ENCODE results near the gene THSD7A. TPM values are rescaled to one million over a fixed set of nuclear protein-coding genes. Genes with fewer than 3 reads are reported as not detected.

THSD7A gene
- total RNA-seq, 1 donor from 2014 or later, result 0.26 TPM

DNA sequence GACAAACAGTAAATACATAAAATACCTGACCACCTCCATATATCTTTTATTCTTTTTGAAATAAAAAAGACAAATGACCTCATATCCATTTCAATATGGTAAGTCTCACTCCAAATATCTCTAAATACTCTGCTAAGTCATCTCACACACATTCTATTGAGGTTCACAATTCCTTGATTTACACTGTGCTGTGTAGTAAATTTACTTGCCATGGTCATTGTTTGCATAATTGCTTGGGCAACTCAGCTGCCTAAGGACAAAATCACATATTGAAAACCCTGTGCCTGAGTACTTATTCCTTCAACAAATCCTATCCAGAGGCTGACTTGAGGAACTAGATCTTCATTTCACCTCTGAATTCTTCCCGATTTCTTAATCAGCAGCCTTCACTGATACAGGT lies 176.4 kb downstream of the THSD7A start:
- DNase-seq (ENCODE audit: low read depth) (no peak), FAIRE-seq (no peak)
- no peaks in the 10 kb centered on the region for H3K27me3 ChIP-seq (ENCODE audit: control insufficient read depth, insufficient read depth, low read length)
- TF ChIP-seq, protein P1, sequence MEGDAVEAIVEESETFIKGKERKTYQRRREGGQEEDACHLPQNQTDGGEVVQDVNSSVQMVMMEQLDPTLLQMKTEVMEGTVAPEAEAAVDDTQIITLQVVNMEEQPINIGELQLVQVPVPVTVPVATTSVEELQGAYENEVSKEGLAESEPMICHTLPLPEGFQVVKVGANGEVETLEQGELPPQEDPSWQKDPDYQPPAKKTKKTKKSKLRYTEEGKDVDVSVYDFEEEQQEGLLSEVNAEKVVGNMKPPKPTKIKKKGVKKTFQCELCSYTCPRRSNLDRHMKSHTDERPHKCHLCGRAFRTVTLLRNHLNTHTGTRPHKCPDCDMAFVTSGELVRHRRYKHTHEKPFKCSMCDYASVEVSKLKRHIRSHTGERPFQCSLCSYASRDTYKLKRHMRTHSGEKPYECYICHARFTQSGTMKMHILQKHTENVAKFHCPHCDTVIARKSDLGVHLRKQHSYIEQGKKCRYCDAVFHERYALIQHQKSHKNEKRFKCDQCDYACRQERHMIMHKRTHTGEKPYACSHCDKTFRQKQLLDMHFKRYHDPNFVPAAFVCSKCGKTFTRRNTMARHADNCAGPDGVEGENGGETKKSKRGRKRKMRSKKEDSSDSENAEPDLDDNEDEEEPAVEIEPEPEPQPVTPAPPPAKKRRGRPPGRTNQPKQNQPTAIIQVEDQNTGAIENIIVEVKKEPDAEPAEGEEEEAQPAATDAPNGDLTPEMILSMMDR (IDR thresholded peaks at IDR 0.05; ENCODE audit: insufficient read depth, low read length, severe bottlenecking), result no peak
- no peaks in the 10 kb centered on the region for H3K36me3 ChIP-seq (ENCODE audit: control insufficient read depth, insufficient read depth, low read length)
- H3K4me3 ChIP-seq (ENCODE audit: low read depth, low read length), result no peak overlapping the region

DNA sequence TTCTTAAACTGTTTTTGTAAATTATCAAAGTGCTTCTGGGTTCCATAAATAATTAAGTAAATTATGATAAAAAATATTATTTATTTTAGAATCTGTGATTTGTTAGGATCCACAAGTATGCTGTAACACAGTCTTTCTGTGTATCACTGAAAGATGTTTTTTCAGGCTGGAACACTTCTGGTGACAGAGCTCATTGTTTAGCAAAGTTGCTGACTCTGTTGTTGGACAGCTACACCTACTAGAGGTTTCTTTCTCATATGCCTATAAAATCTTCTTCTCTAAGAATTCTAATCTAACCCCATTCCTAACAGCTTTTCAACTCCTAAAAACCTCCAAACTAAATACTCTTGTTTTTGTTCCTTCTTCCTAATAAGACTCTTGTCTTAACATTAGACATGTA lies 176.8 kb downstream of the THSD7A start:
- DNase-seq (ENCODE audit: low read depth) (no peak), FAIRE-seq (no peak)
- Histone ChIP-seq H3K36me3 (ENCODE audit: control insufficient read depth, insufficient read depth, low read length) (no peaks in the 10 kb centered on the region), H3K27me3 (ENCODE audit: control insufficient read depth, insufficient read depth, low read length) (no peaks in the 10 kb centered on the region), H3K4me3 (ENCODE audit: low read depth, low read length) (no peak overlapping the region)
- TF ChIP-seq, protein P1 (IDR thresholded peaks at IDR 0.05; ENCODE audit: insufficient read depth, low read length, severe bottlenecking), result no peak

DNA sequence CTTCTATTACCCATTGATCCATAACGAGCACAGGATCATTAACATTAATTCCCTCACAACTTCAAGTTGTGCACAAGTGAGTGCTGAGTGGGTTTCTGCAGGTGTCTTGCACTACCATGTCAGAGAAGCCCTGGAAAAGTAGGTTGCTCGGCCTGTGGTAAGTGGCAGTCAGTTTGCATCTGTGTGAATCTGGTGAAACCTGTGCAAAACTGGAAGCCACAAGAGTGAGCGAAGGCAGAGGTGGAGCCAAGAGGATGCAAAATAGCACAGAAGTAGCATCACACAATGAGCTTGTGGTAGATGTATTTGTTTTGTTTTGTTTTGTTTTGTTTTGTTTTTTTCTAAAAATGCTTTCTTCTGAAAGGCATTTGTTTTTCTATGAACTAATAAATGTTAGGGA lies 181.5 kb downstream of the THSD7A start:
- H3K4me3 ChIP-seq (ENCODE audit: low read depth, low read length), result no peak overlapping the region
- FAIRE-seq (no peak), DNase-seq (ENCODE audit: low read depth) (no peak)
- TF ChIP-seq, protein P1 (IDR thresholded peaks at IDR 0.05; ENCODE audit: insufficient read depth, low read length, severe bottlenecking), result no peak
- no peaks in the 10 kb centered on the region for H3K36me3 ChIP-seq (ENCODE audit: control insufficient read depth, insufficient read depth, low read length)
- no peaks in the 10 kb centered on the region for H3K27me3 ChIP-seq (ENCODE audit: control insufficient read depth, insufficient read depth, low read length)

DNA sequence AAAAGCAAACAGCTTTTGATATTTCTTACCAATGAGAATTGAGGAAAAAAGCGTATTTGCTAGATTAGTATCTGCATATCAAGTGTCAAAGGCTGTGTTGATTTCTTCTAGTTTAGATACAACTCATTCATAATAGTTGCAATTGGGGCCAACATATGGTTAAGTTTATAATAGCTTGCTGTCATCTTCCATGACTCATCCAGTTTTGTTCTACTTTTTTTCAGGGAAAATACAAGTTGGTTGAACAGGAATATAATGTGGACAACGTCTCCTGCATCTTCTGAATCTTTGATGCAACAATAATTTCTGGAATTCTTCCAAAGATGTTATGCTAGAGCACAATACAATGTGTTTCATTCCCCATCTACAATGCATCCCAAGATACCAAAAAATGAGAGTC lies 182.0 kb downstream of the THSD7A start:
- no peaks in the 10 kb centered on the region for H3K27me3 ChIP-seq (ENCODE audit: control insufficient read depth, insufficient read depth, low read length)
- no peak overlapping the region for H3K4me3 ChIP-seq (ENCODE audit: low read depth, low read length)
- no peak for FAIRE-seq
- peak; percentile 9 for DNase-seq (ENCODE audit: low read depth)
- no peaks in the 10 kb centered on the region for H3K36me3 ChIP-seq (ENCODE audit: control insufficient read depth, insufficient read depth, low read length)
- TF ChIP-seq, protein P1 (IDR thresholded peaks at IDR 0.05; ENCODE audit: insufficient read depth, low read length, severe bottlenecking), result no peak

DNA sequence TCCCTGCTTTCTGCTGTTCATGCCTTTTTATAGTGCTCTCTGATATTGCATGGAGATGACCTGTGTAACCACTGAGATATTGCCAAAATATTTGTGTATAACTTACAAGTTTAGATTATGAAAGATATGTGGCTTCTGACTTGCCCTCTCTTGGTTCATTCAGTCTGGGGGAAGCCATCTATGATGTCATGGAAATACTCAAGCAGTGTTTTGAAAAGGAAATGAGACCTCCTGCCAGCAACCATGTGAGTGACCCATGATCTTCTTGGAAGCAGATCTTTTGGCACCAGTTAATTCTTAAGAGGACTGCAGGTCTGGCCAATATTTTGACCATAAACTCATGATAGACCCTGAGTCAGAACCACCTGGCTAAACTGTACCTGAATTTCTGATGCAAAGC lies 183.0 kb downstream of the THSD7A start:
- no peak for DNase-seq (ENCODE audit: low read depth)
- no peaks in the 10 kb centered on the region for H3K36me3 ChIP-seq (ENCODE audit: control insufficient read depth, insufficient read depth, low read length)
- H3K27me3 ChIP-seq (ENCODE audit: control insufficient read depth, insufficient read depth, low read length), result no peaks in the 10 kb centered on the region
- TF ChIP-seq, protein P1 (IDR thresholded peaks at IDR 0.05; ENCODE audit: insufficient read depth, low read length, severe bottlenecking), result no peak
- no peak overlapping the region for H3K4me3 ChIP-seq (ENCODE audit: low read depth, low read length)
- no peak for FAIRE-seq

DNA sequence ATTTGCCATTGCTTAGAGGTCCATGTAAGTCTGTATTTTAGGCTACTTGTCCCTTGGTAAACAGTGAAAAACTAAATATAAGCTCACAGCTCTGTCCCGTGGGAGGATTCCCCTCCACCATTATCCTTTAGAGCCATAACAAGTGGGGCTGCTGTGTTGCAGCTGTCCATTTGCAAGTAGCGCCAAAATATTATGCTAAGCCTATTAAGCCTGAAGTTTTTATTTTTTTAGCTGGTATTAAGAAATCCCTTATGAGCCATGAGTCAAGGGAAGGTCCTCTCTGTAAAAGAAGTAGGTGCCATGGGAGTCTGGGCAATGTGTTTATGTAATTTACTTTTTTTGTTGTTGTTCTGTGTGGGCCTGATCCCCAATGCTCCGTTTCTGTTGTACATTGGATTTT lies 183.9 kb downstream of the THSD7A start:
- no peak for DNase-seq (ENCODE audit: low read depth)
- Histone ChIP-seq H3K4me3 (ENCODE audit: low read depth, low read length) (no peak overlapping the region), H3K27me3 (ENCODE audit: control insufficient read depth, insufficient read depth, low read length) (no peaks in the 10 kb centered on the region), H3K36me3 (ENCODE audit: control insufficient read depth, insufficient read depth, low read length) (no peaks in the 10 kb centered on the region)
- FAIRE-seq, result no peak
- TF ChIP-seq, protein P1 (IDR thresholded peaks at IDR 0.05; ENCODE audit: insufficient read depth, low read length, severe bottlenecking), result no peak

All from bronchial epithelial cell (primary cell).